ENCODE data around the gene ZC3H18. TPM values are rescaled to one million over a fixed set of nuclear protein-coding genes. Genes with fewer than 3 reads are reported as not detected.

The ZC3H18 gene
- total RNA-seq, 1 experiment from 2014 or later, result 40.5 TPM

DNA sequence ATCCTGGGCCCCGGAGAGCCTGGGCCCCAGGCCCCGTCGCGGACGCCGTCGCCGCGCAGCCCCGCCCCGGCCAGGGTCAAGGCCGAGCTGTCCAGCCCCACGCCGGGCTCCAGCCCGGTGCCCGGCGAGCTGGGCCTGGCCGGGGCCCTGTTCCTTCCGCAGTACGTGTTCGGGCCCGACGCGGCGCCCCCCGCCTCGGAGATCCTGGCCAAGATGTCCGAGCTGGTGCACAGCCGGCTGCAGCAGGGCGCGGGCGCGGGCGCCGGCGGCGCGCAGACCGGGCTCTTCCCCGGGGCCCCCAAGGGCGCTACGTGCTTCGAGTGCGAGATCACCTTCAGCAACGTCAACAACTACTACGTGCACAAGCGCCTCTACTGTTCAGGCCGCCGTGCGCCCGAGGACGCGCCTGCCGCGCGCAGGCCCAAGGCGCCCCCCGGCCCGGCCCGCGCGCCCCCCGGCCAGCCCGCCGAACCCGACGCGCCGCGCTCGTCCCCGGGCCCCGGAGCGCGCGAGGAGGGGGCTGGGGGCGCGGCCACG is 36.8 kb upstream of the ZC3H18 start:
- H3K27me3 Mint-ChIP-seq (ENCODE audit: insufficient read depth, unreplicated experiment), result peaks cover 3% of the 10 kb centered on the region
- POLR2A ChIA-PET, result interaction anchor here (0.6 to 1.2 kb wide), 2 partner anchors 37 to 152 kb away, joined by 3 to 5 read pairs; partner anchors contain the start of gene ZC3H18
- DNase-seq (ENCODE audit: unreplicated experiment), result no peak

DNA sequence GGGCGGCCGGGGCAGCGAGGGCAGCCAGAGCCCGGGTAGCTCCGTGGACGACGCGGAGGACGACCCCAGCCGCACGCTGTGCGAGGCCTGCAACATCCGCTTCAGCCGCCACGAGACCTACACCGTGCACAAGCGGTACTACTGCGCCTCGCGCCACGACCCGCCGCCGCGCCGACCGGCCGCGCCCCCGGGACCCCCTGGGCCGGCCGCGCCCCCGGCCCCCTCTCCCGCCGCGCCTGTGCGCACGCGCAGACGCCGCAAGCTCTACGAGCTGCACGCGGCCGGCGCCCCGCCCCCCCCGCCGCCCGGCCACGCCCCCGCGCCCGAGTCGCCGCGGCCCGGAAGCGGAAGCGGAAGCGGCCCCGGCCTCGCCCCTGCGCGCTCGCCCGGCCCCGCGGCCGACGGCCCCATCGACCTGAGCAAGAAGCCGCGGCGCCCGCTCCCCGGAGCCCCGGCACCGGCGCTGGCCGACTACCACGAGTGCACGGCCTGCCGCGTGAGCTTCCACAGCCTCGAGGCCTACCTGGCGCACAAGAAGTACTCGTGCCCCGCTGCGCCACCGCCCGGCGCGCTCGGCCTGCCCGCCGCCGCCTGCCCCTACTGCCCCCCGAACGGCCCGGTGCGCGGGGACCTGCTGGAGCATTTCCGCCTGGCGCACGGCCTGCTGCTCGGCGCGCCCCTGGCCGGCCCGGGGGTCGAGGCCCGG is 36.1 kb upstream of the ZC3H18 start:
- Mint-ChIP-seq H3K9me3 (ENCODE audit: unreplicated experiment) (no peaks in the 10 kb centered on the region), H3K4me3 (ENCODE audit: unreplicated experiment) (peak overlapping the region; percentile 71), H3K36me3 (ENCODE audit: insufficient read depth, unreplicated experiment) (peaks cover 27% of the 10 kb centered on the region), H3K27ac (ENCODE audit: low read depth, unreplicated experiment) (peak overlapping the region; percentile 80), H3K27me3 (ENCODE audit: insufficient read depth, unreplicated experiment) (peaks cover 10% of the 10 kb centered on the region), H3K4me1 (ENCODE audit: insufficient read depth, unreplicated experiment) (no peaks in the 10 kb centered on the region)
- intact Hi-C loops (cut with micrococcal nuclease), result no loop called here
- ChIA-PET CTCF (interaction anchor here (0.6 kb wide), 1 partner anchor 25 kb away, joined by 3 read pairs; no protein-coding TSS in a partner anchor), POLR2A (interaction anchor here (0.6 to 1.2 kb wide), 2 partner anchors 37 to 152 kb away, joined by 3 to 5 read pairs; partner anchors contain the start of gene ZC3H18)
- DNase-seq (ENCODE audit: unreplicated experiment), result peak; percentile 64
- no TSS peak for BruUV-seq (replicated peaks)
- TF ChIP-seq, protein P1, sequence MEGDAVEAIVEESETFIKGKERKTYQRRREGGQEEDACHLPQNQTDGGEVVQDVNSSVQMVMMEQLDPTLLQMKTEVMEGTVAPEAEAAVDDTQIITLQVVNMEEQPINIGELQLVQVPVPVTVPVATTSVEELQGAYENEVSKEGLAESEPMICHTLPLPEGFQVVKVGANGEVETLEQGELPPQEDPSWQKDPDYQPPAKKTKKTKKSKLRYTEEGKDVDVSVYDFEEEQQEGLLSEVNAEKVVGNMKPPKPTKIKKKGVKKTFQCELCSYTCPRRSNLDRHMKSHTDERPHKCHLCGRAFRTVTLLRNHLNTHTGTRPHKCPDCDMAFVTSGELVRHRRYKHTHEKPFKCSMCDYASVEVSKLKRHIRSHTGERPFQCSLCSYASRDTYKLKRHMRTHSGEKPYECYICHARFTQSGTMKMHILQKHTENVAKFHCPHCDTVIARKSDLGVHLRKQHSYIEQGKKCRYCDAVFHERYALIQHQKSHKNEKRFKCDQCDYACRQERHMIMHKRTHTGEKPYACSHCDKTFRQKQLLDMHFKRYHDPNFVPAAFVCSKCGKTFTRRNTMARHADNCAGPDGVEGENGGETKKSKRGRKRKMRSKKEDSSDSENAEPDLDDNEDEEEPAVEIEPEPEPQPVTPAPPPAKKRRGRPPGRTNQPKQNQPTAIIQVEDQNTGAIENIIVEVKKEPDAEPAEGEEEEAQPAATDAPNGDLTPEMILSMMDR (IDR thresholded peaks at IDR 0.05; ENCODE audit: unreplicated experiment), result no peak

More for the DNA sequence above, 36.8 kb upstream of the ZC3H18 start:
- no peaks in the 10 kb centered on the region for H3K4me1 Mint-ChIP-seq (ENCODE audit: insufficient read depth, unreplicated experiment)
- CTCF ChIA-PET, result interaction anchor here (0.6 kb wide), 1 partner anchor 25 kb away, joined by 3 read pairs; no protein-coding TSS in a partner anchor
- no peaks in the 10 kb centered on the region for H3K9me3 Mint-ChIP-seq (ENCODE audit: unreplicated experiment)
- no peak overlapping the region for H3K4me3 Mint-ChIP-seq (ENCODE audit: unreplicated experiment)
- no peak overlapping the region for H3K27ac Mint-ChIP-seq (ENCODE audit: low read depth, unreplicated experiment)
- BruUV-seq (replicated peaks), result no TSS peak
- intact Hi-C loops (cut with micrococcal nuclease), result no loop called here
- TF ChIP-seq, protein P1 (IDR thresholded peaks at IDR 0.05; ENCODE audit: unreplicated experiment), result no peak
- H3K36me3 Mint-ChIP-seq (ENCODE audit: insufficient read depth, unreplicated experiment), result peaks cover 27% of the 10 kb centered on the region

DNA sequence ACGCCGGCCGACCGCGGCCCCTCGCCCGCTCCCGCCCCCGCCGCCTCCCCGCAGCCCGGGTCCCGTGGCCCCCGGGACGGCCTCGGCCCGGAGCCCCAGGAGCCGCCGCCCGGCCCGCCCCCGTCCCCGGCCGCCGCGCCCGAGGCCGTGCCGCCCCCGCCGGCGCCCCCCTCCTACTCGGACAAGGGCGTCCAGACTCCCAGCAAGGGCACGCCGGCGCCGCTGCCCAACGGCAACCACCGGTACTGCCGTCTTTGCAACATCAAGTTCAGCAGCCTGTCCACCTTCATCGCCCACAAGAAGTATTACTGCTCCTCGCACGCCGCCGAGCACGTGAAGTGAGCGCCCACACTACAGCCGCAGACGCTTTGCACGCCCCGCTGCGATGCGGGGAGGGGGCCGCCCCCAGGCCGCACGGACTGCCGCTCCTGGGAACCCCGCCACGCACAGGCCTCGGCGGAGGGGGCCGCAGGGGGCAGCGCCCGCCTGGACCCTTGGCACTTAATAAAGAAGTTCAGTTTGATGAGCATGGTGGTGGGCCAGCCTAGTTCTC is 35.5 kb upstream of the ZC3H18 start:
- peak overlapping the region; percentile 80 for H3K27ac Mint-ChIP-seq (ENCODE audit: low read depth, unreplicated experiment)
- POLR2A ChIA-PET, result interaction anchor here (1.2 kb wide), 1 partner anchor 36 kb away, joined by 5 read pairs; the partner anchor contains the start of gene ZC3H18
- peaks cover 12% of the 10 kb centered on the region for H3K27me3 Mint-ChIP-seq (ENCODE audit: insufficient read depth, unreplicated experiment)

More for the DNA sequence above, 35.5 kb upstream of the ZC3H18 start:
- Mint-ChIP-seq H3K9me3 (ENCODE audit: unreplicated experiment) (no peaks in the 10 kb centered on the region), H3K4me1 (ENCODE audit: insufficient read depth, unreplicated experiment) (no peaks in the 10 kb centered on the region), H3K36me3 (ENCODE audit: insufficient read depth, unreplicated experiment) (peaks cover 21% of the 10 kb centered on the region), H3K4me3 (ENCODE audit: unreplicated experiment) (peak overlapping the region; percentile 71)
- TF ChIP-seq, protein P1 (IDR thresholded peaks at IDR 0.05; ENCODE audit: unreplicated experiment), result peak; percentile 19
- intact Hi-C loops (cut with micrococcal nuclease), result no loop called here
- peak; percentile 35 for DNase-seq (ENCODE audit: unreplicated experiment)
- CTCF ChIA-PET, result no interaction called here
- no TSS peak for BruUV-seq (replicated peaks)

All from MCF 10A (cell line).